K562 (cell line): ENCODE measurements around the gene GPX6. TPM values are rescaled to one million over a fixed set of nuclear protein-coding genes. Genes with fewer than 3 reads are reported as not detected.
A peak's percentile ranks its signal among the peaks of the same experiment; 100 is the strongest.

Experiments used
- ATAC-seq: fragments of 200-7000 bp; cut with Tn5 transposase; 3 replicates; pipeline ENCODE4 v1.9.1; 2020; ENCODE audit warnings: moderate library complexity
- BruUV-seq: library from RNA; stranded (reverse); fragments of 400-500 nt; replicated peaks from 2 replicates; lab custom pipeline; 2021; lab: Mats Ljungman, UMichigan
- CTCF ChIA-PET: fragments of 300-600 bp; formaldehyde crosslinking; extraction: SDS; loops from one replicate; lab custom pipeline; 2021; ENCODE audit warnings: low intra/inter-chr PET ratio; lab: Yijun Ruan, JAX
- POLR2A ChIA-PET: fragments of 300-600, 350-650 bp; sonication (Branson Sonifier 250); formaldehyde crosslinking; extraction: SDS; loops from one replicate; lab custom pipeline; 2021; ENCODE audit warnings: antibody characterized with exemption, inconsistent platforms; lab: Yijun Ruan, JAX
- DNase-seq, 4 experiments: peaks; one replicate each; pipeline versions ENCODE4 v3.0.0 to v3.0.0-alpha.2; 2011 to 2018; ENCODE audit warnings: low spot score in 3 of 4, mixed read lengths in 3 of 4; ENCODE audit errors: extremely low read depth in 1 of 4
- FAIRE-seq: peaks from 2 replicates; lab custom pipeline; 2011; peaks lifted over from hg19 to GRCh38; lab: Jason Lieb, UNC
- H2AFZ ChIP-seq: 2 replicates; pipeline ENCODE4 v1.6.0; 2011; ENCODE audit warnings: low read depth, low read length, control low read depth, inconsistent platforms
- H3K27ac ChIP-seq: fragments of 200-600 bp; 3 replicates; pipeline ENCODE4 v1.8.0; 2011; ENCODE audit warnings: low read depth, mild to moderate bottlenecking, control low read depth, inconsistent platforms, low read length, moderate library complexity, mixed read lengths; ENCODE audit errors: extremely low read depth
- H3K27me3 ChIP-seq, 2 experiments: fragments of 300-600 bp in 1 of 2; 2 replicates in 1 of 2; 3 replicates in 1 of 2; pipeline versions ENCODE4 v1.6.0 to v1.8.0; 2011; ENCODE audit warnings: inconsistent platforms in 2 of 2, low read length in 2 of 2, mild to moderate bottlenecking in 1 of 2, mixed read lengths in 1 of 2, moderate library complexity in 1 of 2; ENCODE audit not compliant: control insufficient read depth in 2 of 2, insufficient read depth in 2 of 2
- H3K36me3 ChIP-seq: fragments of 300-600 bp; 3 replicates; pipeline ENCODE4 v1.8.0; 2011; ENCODE audit warnings: mild to moderate bottlenecking, low read length, inconsistent platforms; ENCODE audit not compliant: control insufficient read depth, insufficient read depth
- H3K4me1 ChIP-seq, 2 experiments: fragments of 200-600 bp in 1 of 2; replicated peaks in 1 of 2; 2 replicates in 1 of 2; 3 replicates in 1 of 2; pipeline versions ENCODE4 v1.5.1 to v1.8.0; 2011; ENCODE audit warnings: inconsistent platforms in 2 of 2, low read length in 2 of 2, mild to moderate bottlenecking in 1 of 2, mixed read lengths in 1 of 2, moderate library complexity in 1 of 2; ENCODE audit not compliant: control insufficient read depth in 2 of 2, insufficient read depth in 2 of 2
- H3K4me2 ChIP-seq: 2 replicates; pipeline ENCODE4 v1.6.1; 2011; ENCODE audit warnings: low read length, control low read depth, inconsistent platforms, mixed read lengths; ENCODE audit not compliant: insufficient read depth
- H3K4me3 ChIP-seq: fragments of 200-600 bp; sonication (generic), shearing (Covaris generic); 2 replicates; pipeline ENCODE4 v1.5.1; 2016; ENCODE audit warnings: control low read depth, inconsistent platforms
- H3K79me2 ChIP-seq: fragments of 200-600 bp; 3 replicates; pipeline ENCODE4 v1.8.0; 2011; ENCODE audit warnings: low read length, inconsistent platforms; ENCODE audit not compliant: control insufficient read depth, insufficient read depth
- H3K9ac ChIP-seq, 2 experiments: 2 replicates each; pipeline versions ENCODE4 v1.6.0 to v1.6.1; 2011; ENCODE audit warnings: low read depth in 2 of 2, low read length in 2 of 2, control low read depth in 1 of 2, inconsistent platforms in 1 of 2, mild to moderate bottlenecking in 1 of 2, mixed read lengths in 1 of 2; ENCODE audit not compliant: insufficient read depth in 1 of 2
- H3K9me1 ChIP-seq: one replicate; pipeline ENCODE4 v1.6.0; 2011; ENCODE audit warnings: inconsistent platforms, mild to moderate bottlenecking, low read length, moderate library complexity; ENCODE audit not compliant: control insufficient read depth, insufficient read depth
- H3K9me3 ChIP-seq: replicated peaks from 2 replicates; pipeline ENCODE4 v1.5.1; 2011; ENCODE audit warnings: low read depth, low read length, inconsistent platforms; ENCODE audit not compliant: control insufficient read depth, insufficient read depth
- H4K20me1 ChIP-seq: replicated peaks from 2 replicates; pipeline ENCODE4 v1.6.1; 2011; ENCODE audit warnings: low read length, inconsistent platforms, mixed read lengths; ENCODE audit not compliant: control insufficient read depth, insufficient read depth
- BRD4 ChIP-seq: fragments of 200-600 bp; sonication (generic); IDR thresholded peaks from 2 replicates; pipeline ENCODE4 v1.6.1; 2017; ENCODE audit warnings: inconsistent platforms
- KLF10 ChIP-seq: fragments of 250-450 bp; sonication (Bioruptor Pico); IDR thresholded peaks from 2 replicates; pipeline ENCODE4 v1.6.1; 2021; ENCODE audit warnings: matching md5 sums
- MAFF ChIP-seq: IDR thresholded peaks from 2 replicates; pipeline ENCODE4 v1.6.1; 2012; ENCODE audit warnings: low read length, improper control_type of control experiment
- MEIS2 ChIP-seq: fragments of 450-650 bp; IDR thresholded peaks from 2 replicates; pipeline ENCODE4 v1.6.1; 2014; ENCODE audit warnings: mild to moderate bottlenecking; ENCODE audit not compliant: partially characterized antibody
- POLR2AphosphoS2 ChIP-seq: IDR thresholded peaks from 2 replicates; pipeline ENCODE4 v1.6.1; 2012; ENCODE audit warnings: low read length, improper control_type of control experiment
- SNRNP70 ChIP-seq: fragments of 200-400 bp; formaldehyde crosslinking; optimal IDR thresholded peaks from 2 replicates; pipeline ENCODE3; 2017; ENCODE audit warnings: low read depth, low read length
- WGBS: fragments of 100-300 bp; shearing (Covaris generic); methylation state at CpG from one replicate; pipeline ENCODE4 v1.1.6; 2016; ENCODE audit warnings: low coverage, mixed read lengths; ENCODE audit not compliant: insufficient coverage; ENCODE audit errors: missing lambda C conversion rate; 5-methylcytosine and 5-hydroxymethylcytosine counted together
- in situ Hi-C: fragments of 300-500 bp; cut with MboI; formaldehyde crosslinking; loops from 4 replicates; pipeline ENCODE4 v1.15.0; 2018; ENCODE audit warnings: inconsistent platforms, mixed read lengths
- intact Hi-C: fragments of 100-400 bp; cut with micrococcal nuclease; formaldehyde crosslinking; loops from 2 replicates; pipeline ENCODE4 v1.14.2; 2022
- polyA plus RNA-seq, 8 experiments: library from polyadenylated mRNA; depleted of rRNA in 4 of 8; stranded (reverse) in 5 of 8; unstranded in 3 of 8; fragments of >200 nt; fragmentation: Nextera tagmentation in 2 of 8; fragmentation: Illumina TruSeq in 1 of 8; extraction: Ambion mirVana in 2 of 8; extraction: Trizol in 1 of 8; gene quantifications; 2 replicates each; pipeline versions ENCODE4 v1.2.1 to v1.2.3, GENCODE V29; 2011 to 2014; ENCODE audit warnings: inconsistent platforms in 1 of 8, missing spikeins in 1 of 8
- total RNA-seq, 7 experiments: library from RNA; depleted of rRNA in 6 of 7; stranded (reverse); fragments of >200 nt in 6 of 7; fragmentation: Illumina TruSeq in 2 of 7; extraction: Trizol in 2 of 7; gene quantifications; 2 replicates each; pipeline versions ENCODE4 v1.2.1 to v1.2.3, GENCODE V29; 2011 to 2021; ENCODE audit warnings: low replicate concordance in 1 of 7
- TF ChIP-seq, protein P1 (sequence below): fragments of 450-650 bp; IDR thresholded peaks from 2 replicates; pipeline ENCODE4 v1.6.1; 2016

The GPX6 gene
- total and polyA plus RNA-seq, 9 of the 15 experiments (the other 6 are each of a cell fraction or from before 2014, with no cell fraction given) = not detected

DNA sequence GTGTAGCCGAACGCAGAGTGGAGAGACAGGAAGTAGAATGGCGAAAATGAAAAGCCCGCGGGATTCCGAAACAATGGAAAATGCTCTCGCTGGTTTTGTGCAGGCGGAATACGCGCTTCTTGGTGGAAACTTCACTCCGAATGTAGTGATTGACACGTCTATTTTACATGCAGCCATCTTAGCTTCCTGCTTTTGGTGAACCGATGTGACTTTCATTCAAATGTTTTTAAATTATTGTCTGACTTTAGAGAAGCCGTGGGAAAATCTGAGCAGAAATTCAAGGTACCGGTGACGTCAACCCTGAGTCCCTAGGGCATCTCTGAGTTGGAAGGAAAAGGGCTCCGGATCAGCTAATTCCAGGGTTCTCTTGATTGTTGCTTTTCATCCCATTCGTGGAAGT lies 21.5 kb upstream of the GPX6 start:
- Histone ChIP-seq H3K27ac (no peak overlapping the region), H3K27me3 (no peaks in the 10 kb centered on the region), H3K4me3 (no peak overlapping the region), H2AFZ (no peak overlapping the region), H3K9me1 (no peaks in the 10 kb centered on the region), H3K36me3 (no peaks in the 10 kb centered on the region), H3K79me2 (no peaks in the 10 kb centered on the region), H3K9me3 (no peaks in the 10 kb centered on the region), H3K9ac (no peak overlapping the region), H3K4me1 (peaks cover 7 to 11% of the 10 kb centered on the region in 2 experiments), H3K4me2 (no peak overlapping the region), H4K20me1 (no peaks in the 10 kb centered on the region)
- ATAC-seq (no peak), FAIRE-seq (no peak), DNase-seq (no peak)
- POLR2A ChIA-PET = interaction anchor here (1.1 to 1.3 kb wide), 2 partner anchors 11 to 12 kb away, joined by 3 to 4 read pairs; no protein-coding TSS in a partner anchor
- WGBS = 82% methylated on average over 18 of the region's 18 CpGs
- TF ChIP-seq, protein P1, sequence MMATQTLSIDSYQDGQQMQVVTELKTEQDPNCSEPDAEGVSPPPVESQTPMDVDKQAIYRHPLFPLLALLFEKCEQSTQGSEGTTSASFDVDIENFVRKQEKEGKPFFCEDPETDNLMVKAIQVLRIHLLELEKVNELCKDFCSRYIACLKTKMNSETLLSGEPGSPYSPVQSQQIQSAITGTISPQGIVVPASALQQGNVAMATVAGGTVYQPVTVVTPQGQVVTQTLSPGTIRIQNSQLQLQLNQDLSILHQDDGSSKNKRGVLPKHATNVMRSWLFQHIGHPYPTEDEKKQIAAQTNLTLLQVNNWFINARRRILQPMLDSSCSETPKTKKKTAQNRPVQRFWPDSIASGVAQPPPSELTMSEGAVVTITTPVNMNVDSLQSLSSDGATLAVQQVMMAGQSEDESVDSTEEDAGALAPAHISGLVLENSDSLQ = 0 out of 2 replicates have a peak, but pooled peaks have one; percentile 13
- TF ChIP-seq POLR2AphosphoS2 (no peak), MEIS2 (no peak), KLF10 (no peak), MAFF (no peak), SNRNP70 (no peak), BRD4 (0 out of 2 replicates have a peak, but pooled peaks have one; percentile 25)
- in situ Hi-C loops = loop anchor here (5.0 kb wide), 1 partner anchor 145 kb away; no protein-coding TSS in a partner anchor
- CTCF ChIA-PET = no interaction called here
- BruUV-seq = no TSS peak
- intact Hi-C loops = no loop called here
